Activated naive CD4-positive, alpha-beta T cell treated with anti-CD3 and anti-CD28 coated beads, Interleukin-2, amount 50 U/mL, for 72 hours (primary cell): ENCODE results near the gene TMEM134. TPM values are rescaled to one million over a fixed set of nuclear protein-coding genes. Genes with fewer than 3 reads are reported as not detected.
A peak's percentile ranks its signal among the peaks of the same experiment; 100 is the strongest.
"Not testable (repeated sequence)": the region's sequence is repeated elsewhere in the genome, so short reads cannot be mapped to it uniquely, and the experiment has no call there.

Experiments
- ATAC-seq, 2 donors: fragments of 150-1000 bp; cut with Tn5 transposase; 2 replicates each; pipeline ENCODE4 v1.10.0; 2021; ENCODE audit warnings: mild to moderate bottlenecking in 2 of 2, moderate library complexity in 2 of 2
- DNase-seq, 2 donors: peaks; one replicate each; pipeline ENCODE4 v3.0.0; 2021 to 2022; ENCODE audit warnings: low spot score in 2 of 2
- H3K27ac Mint-ChIP-seq, 2 donors: one replicate each; pipeline ENCODE4 v1.8.0; 2022; ENCODE audit warnings: mild to moderate bottlenecking in 2 of 2, mixed read lengths in 2 of 2
- H3K36me3 Mint-ChIP-seq, 2 donors: one replicate each; pipeline ENCODE4 v1.8.0; 2022; ENCODE audit warnings: mixed read lengths in 2 of 2
- H3K9me3 Mint-ChIP-seq, 2 donors: one replicate each; pipeline ENCODE4 v1.8.0; 2022; ENCODE audit warnings: mixed read lengths in 2 of 2
- total RNA-seq, 2 donors: library from RNA; stranded (reverse); gene quantifications; one replicate each; pipeline ENCODE4 v1.2.3, GENCODE V29; 2022

The TMEM134 gene
- total RNA-seq, 2 donors from 2014 or later = 39.1 to 77.9 TPM

GRCh38 chr11:67472882-67473281 lies 3.8 kb upstream of the TMEM134 start:
- ATAC-seq = no peak
- H3K9me3 Mint-ChIP-seq = no peaks in the 10 kb centered on the region

GRCh38 chr11:67470337-67471002 lies 1.4 kb upstream of the TMEM134 start:
- peaks cover 2 to 8% of the 10 kb centered on the region in 2 donors for H3K36me3 Mint-ChIP-seq
- peak overlapping the region; percentile 16 to 82 for H3K27ac Mint-ChIP-seq

More at GRCh38 chr11:67472882-67473281, 3.8 kb upstream of the TMEM134 start:
- H3K27ac Mint-ChIP-seq = no peak overlapping the region
- DNase-seq = no peak
- H3K36me3 Mint-ChIP-seq = peaks cover 0 to 6% of the 10 kb centered on the region in 2 donors

GRCh38 chr11:67469508-67469811 lies 409 bp upstream of the TMEM134 start:
- Mint-ChIP-seq H3K36me3 (peaks cover 7 to 15% of the 10 kb centered on the region in 2 donors), H3K27ac (peak overlapping the region; percentile 82 to 93), H3K9me3 (no peaks in the 10 kb centered on the region)
- ATAC-seq = no peak
- no peak for DNase-seq

More at GRCh38 chr11:67470337-67471002, 1.4 kb upstream of the TMEM134 start:
- H3K9me3 Mint-ChIP-seq = no peaks in the 10 kb centered on the region
- no peak for DNase-seq
- no peak for ATAC-seq

GRCh38 chr11:67468456-67468758 lies 644 bp downstream of the TMEM134 start:
- ATAC-seq (peak in 1 of 2 donors; percentile 1), DNase-seq (no peak)
- no peaks in the 10 kb centered on the region for H3K9me3 Mint-ChIP-seq
- H3K36me3 Mint-ChIP-seq = peaks cover 7 to 15% of the 10 kb centered on the region in 2 donors
- H3K27ac Mint-ChIP-seq = peak overlapping the region; percentile 82 to 97

GRCh38 chr11:67468056-67468455 lies 995 bp downstream of the TMEM134 start:
- ATAC-seq = no peak

GRCh38 chr11:67466962-67467771 lies 1.9 kb downstream of the TMEM134 start:
- ATAC-seq = no peak
- no peaks in the 10 kb centered on the region for H3K9me3 Mint-ChIP-seq
- H3K36me3 Mint-ChIP-seq = peaks cover 7 to 15% of the 10 kb centered on the region in 2 donors

More at GRCh38 chr11:67468056-67468455, 995 bp downstream of the TMEM134 start:
- DNase-seq = no peak
- no peaks in the 10 kb centered on the region for H3K9me3 Mint-ChIP-seq
- H3K27ac Mint-ChIP-seq = peak overlapping the region; percentile 82 to 97
- peaks cover 7 to 15% of the 10 kb centered on the region in 2 donors for H3K36me3 Mint-ChIP-seq

GRCh38 chr11:67466367-67466766 lies 2.7 kb downstream of the TMEM134 start:
- H3K9me3 Mint-ChIP-seq = no peaks in the 10 kb centered on the region
- DNase-seq = no peak
- ATAC-seq = no peak
- H3K27ac Mint-ChIP-seq = no peak overlapping the region
- H3K36me3 Mint-ChIP-seq = peaks cover 7 to 15% of the 10 kb centered on the region in 2 donors

More at GRCh38 chr11:67466962-67467771, 1.9 kb downstream of the TMEM134 start:
- peak overlapping the region; percentile 82 to 97 for H3K27ac Mint-ChIP-seq
- DNase-seq = no peak

- Mint-ChIP-seq H3K36me3 (peaks cover 7 to 15% of the 10 kb centered on the region in 2 donors), H3K27ac (peak overlapping the region in 1 of 2 donors; percentile 97)
- not testable (repeated sequence) for DNase-seq, ATAC-seq, H3K9me3 Mint-ChIP-seq
Observed at GRCh38 chr11:67465530-67465929, 3.5 kb downstream of the TMEM134 start.

GRCh38 chr11:67465189-67465510 lies 3.9 kb downstream of the TMEM134 start:
- Mint-ChIP-seq H3K36me3 (peaks cover 7 to 15% of the 10 kb centered on the region in 2 donors), H3K27ac (peak overlapping the region in 1 of 2 donors; percentile 97), H3K9me3 (no peaks in the 10 kb centered on the region)
- ATAC-seq (no peak), DNase-seq (no peak)

GRCh38 chr11:67464411-67465188 lies 4.5 kb downstream of the TMEM134 start:
- DNase-seq (peak; percentile 91 to 92), ATAC-seq (peak; percentile 81 to 86)
- H3K36me3 Mint-ChIP-seq = peaks cover 7 to 15% of the 10 kb centered on the region in 2 donors
- no peaks in the 10 kb centered on the region for H3K9me3 Mint-ChIP-seq
- peak overlapping the region; percentile 81 to 97 for H3K27ac Mint-ChIP-seq

GRCh38 chr11:67463680-67464410 lies 5.2 kb downstream of the TMEM134 start:
- Mint-ChIP-seq H3K27ac (peak overlapping the region; percentile 81 to 97), H3K36me3 (peaks cover 7 to 15% of the 10 kb centered on the region in 2 donors), H3K9me3 (no peaks in the 10 kb centered on the region)
- ATAC-seq (no peak), DNase-seq (peak in 1 of 2 donors; percentile 56)

- H3K9me3 Mint-ChIP-seq = no peaks in the 10 kb centered on the region
- DNase-seq (no peak), ATAC-seq (no peak)
- peaks cover 7 to 11% of the 10 kb centered on the region in 2 donors for H3K36me3 Mint-ChIP-seq
- no peak overlapping the region for H3K27ac Mint-ChIP-seq
Observed at GRCh38 chr11:67463186-67463585, 5.9 kb downstream of the TMEM134 start.

- H3K36me3 Mint-ChIP-seq = no peaks in the 10 kb centered on the region
- H3K27ac Mint-ChIP-seq = no peak overlapping the region
- DNase-seq = no peak
- no peak for ATAC-seq
- no peaks in the 10 kb centered on the region for H3K9me3 Mint-ChIP-seq
Observed at GRCh38 chr11:67458266-67458665, 10.8 kb downstream of the TMEM134 start.

- peak overlapping the region in 1 of 2 donors; percentile 46 for H3K27ac Mint-ChIP-seq
- DNase-seq (no peak), ATAC-seq (no peak)
- H3K36me3 Mint-ChIP-seq = no peaks in the 10 kb centered on the region
- no peaks in the 10 kb centered on the region for H3K9me3 Mint-ChIP-seq
Observed at GRCh38 chr11:67457453-67457852, 11.6 kb downstream of the TMEM134 start.

- Mint-ChIP-seq H3K9me3 (no peaks in the 10 kb centered on the region), H3K36me3 (no peaks in the 10 kb centered on the region), H3K27ac (no peak overlapping the region)
- no peak for ATAC-seq
- DNase-seq = no peak
Observed at GRCh38 chr11:67456068-67456705, 12.9 kb downstream of the TMEM134 start.

GRCh38 chr11:67455054-67455453 lies 14.0 kb downstream of the TMEM134 start, which contains the start of gene CABP4:
Gene CABP4, plus strand, starts transcription at chr11:67455354. Its CDS starts 70 bp downstream, at chr11:67455424.
- DNase-seq = no peak
- no peaks in the 10 kb centered on the region for H3K36me3 Mint-ChIP-seq
- H3K27ac Mint-ChIP-seq = peak within 1 kb of the TSS; percentile 31 to 74
- ATAC-seq = no peak
- H3K9me3 Mint-ChIP-seq = no peaks in the 10 kb centered on the region
